GM19455 (cell line): ENCODE results near the gene DPP6.

Experiments
- ATAC-seq: cut with Tn5 transposase; IDR thresholded peaks from one replicate; pipeline ENCODE4 v1.9.1; 2021; ENCODE audit not compliant: unreplicated experiment

DPP6 gene

GRCh38 chr7:154746571-154747360 lies 694.6 kb downstream of the DPP6 start:
- ATAC-seq: no peak

- no peak for ATAC-seq
Measured at GRCh38 chr7:154748089-154748786, 696.0 kb downstream of the DPP6 start.

- ATAC-seq: no peak
Measured at GRCh38 chr7:154750353-154750801, 698.2 kb downstream of the DPP6 start.

- no peak for ATAC-seq
Measured at GRCh38 chr7:154753226-154753625, 701.0 kb downstream of the DPP6 start.

- ATAC-seq: no peak
Measured at GRCh38 chr7:154757756-154758155, 705.6 kb downstream of the DPP6 start.

- no peak for ATAC-seq
Measured at GRCh38 chr7:154759989-154760388, 707.8 kb downstream of the DPP6 start.

- no peak for ATAC-seq
Measured at GRCh38 chr7:154765118-154765517, 712.9 kb downstream of the DPP6 start.

GRCh38 chr7:154767142-154767541 lies 714.9 kb downstream of the DPP6 start:
- ATAC-seq: no peak

- no peak for ATAC-seq
Measured at GRCh38 chr7:154767821-154768415, 715.7 kb downstream of the DPP6 start.

GRCh38 chr7:154769001-154769400 lies 716.8 kb downstream of the DPP6 start:
- no peak for ATAC-seq

GRCh38 chr7:154769527-154769926 lies 717.3 kb downstream of the DPP6 start:
- no peak for ATAC-seq

- no peak for ATAC-seq
Measured at GRCh38 chr7:154770361-154770760, 718.2 kb downstream of the DPP6 start.

- ATAC-seq: no peak
Measured at GRCh38 chr7:154770962-154771361, 718.8 kb downstream of the DPP6 start.

GRCh38 chr7:154774303-154774969 lies 722.2 kb downstream of the DPP6 start:
- ATAC-seq: no peak

- no peak for ATAC-seq
Measured at GRCh38 chr7:154775681-154776080, 723.5 kb downstream of the DPP6 start.

GRCh38 chr7:154776350-154776749 lies 724.2 kb downstream of the DPP6 start:
- no peak for ATAC-seq

- no peak for ATAC-seq
Measured at GRCh38 chr7:154777023-154777422, 724.8 kb downstream of the DPP6 start.

- ATAC-seq: no peak
Measured at GRCh38 chr7:154777489-154777888, 725.3 kb downstream of the DPP6 start.

GRCh38 chr7:154777908-154778307 lies 725.7 kb downstream of the DPP6 start:
- ATAC-seq: no peak

GRCh38 chr7:154781369-154782303 lies 729.4 kb downstream of the DPP6 start:
- no peak for ATAC-seq
